Parathyroid adenoma (tissue), 2 donors: ENCODE data around the gene CCT6B.

Experiments
- H2AFZ ChIP-seq: fragments of 300-600 bp; sonication (generic); one replicate; pipeline ENCODE4 v1.7.0; 2017; ENCODE audit warnings: antibody characterized with exemption, mild to moderate bottlenecking
- H3K27ac ChIP-seq: fragments of 300-600 bp; sonication (generic); one replicate; pipeline ENCODE4 v1.7.0; 2017
- H3K27me3 ChIP-seq: fragments of 300-600 bp; sonication (generic); one replicate; pipeline ENCODE4 v1.7.0; 2017; ENCODE audit warnings: low read length; ENCODE audit not compliant: control insufficient read depth, insufficient read depth
- H3K36me3 ChIP-seq: fragments of 300-600 bp; sonication (generic); one replicate; pipeline ENCODE4 v1.7.0; 2017; ENCODE audit warnings: low read length; ENCODE audit not compliant: control insufficient read depth, insufficient read depth
- H3K4me1 ChIP-seq: fragments of 300-600 bp; sonication (generic); one replicate; pipeline ENCODE4 v1.7.0; 2017; ENCODE audit warnings: control low read depth
- H3K4me2 ChIP-seq: fragments of 300-600 bp; sonication (generic); one replicate; pipeline ENCODE4 v1.7.0; 2017; ENCODE audit warnings: low read length
- H3K4me3 ChIP-seq: fragments of 300-600 bp; sonication (generic); one replicate; pipeline ENCODE4 v1.7.0; 2017; ENCODE audit warnings: low read depth, low read length
- H3K79me2 ChIP-seq: fragments of 300-600 bp; sonication (generic); one replicate; pipeline ENCODE4 v1.7.0; 2017; ENCODE audit warnings: control low read depth
- H3K9ac ChIP-seq: fragments of 300-600 bp; sonication (generic); one replicate; pipeline ENCODE4 v1.7.0; 2017; ENCODE audit warnings: mild to moderate bottlenecking
- H3K9me3 ChIP-seq: fragments of 300-600 bp; sonication (generic); one replicate; pipeline ENCODE4 v1.7.0; 2017; ENCODE audit warnings: low read length; ENCODE audit not compliant: control insufficient read depth
- TF ChIP-seq, protein P1 (sequence below): fragments of 300-600 bp; sonication (generic); IDR thresholded peaks from one replicate; pipeline ENCODE4 v1.7.0; 2017; ENCODE audit warnings: antibody characterized with exemption, mild to moderate bottlenecking
- donor health status: primary hyperparathyroidism.

CCT6B gene

DNA sequence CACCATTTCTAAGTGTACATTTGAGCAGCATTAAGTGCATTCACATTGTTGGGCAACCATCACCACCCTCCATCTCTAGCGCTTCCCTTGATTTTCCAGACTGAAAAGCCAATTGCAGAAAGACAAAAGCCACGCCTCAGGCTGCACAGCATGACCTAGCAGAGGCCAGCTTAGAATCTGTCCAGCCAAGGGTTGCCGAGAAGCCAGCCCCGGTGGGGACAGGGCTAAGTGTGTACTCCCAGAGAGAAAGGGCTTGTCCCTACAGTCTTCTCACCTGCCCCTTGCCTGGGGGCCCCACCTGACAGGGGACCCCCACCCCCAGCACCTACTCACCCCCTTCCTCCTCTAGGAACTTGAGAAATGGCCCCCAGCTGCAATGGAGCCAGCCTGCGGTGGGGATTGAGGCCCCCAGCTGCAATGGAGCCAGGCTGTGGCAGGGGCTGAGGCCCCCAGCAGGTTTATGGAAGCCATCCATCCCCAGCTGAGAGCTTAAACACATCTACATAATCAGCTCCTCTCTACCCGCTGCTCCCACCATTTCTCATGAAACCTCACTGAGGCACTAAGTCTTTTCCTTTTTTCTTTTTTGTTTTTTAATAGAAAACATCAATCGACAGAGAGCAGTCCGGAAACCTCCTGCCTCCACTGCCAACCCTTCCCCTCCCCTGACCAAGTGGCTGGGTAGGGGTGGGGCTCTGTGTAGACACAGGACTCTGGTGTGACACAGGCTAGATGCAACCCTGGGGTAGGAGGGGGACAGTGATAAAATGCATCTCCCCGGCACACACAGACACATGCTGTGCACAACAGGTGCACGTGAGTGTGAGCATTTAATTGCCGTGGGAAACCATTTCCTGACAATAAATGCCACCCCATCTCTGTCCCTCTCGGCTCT is 77.9 kb downstream of the CCT6B start:
- Histone ChIP-seq H3K27me3 (peaks cover 3% of the 10 kb centered on the region), H3K4me1 (no peaks in the 10 kb centered on the region), H3K9ac (no peak overlapping the region), H3K4me3 (no peak overlapping the region), H3K4me2 (no peak overlapping the region), H3K36me3 (no peaks in the 10 kb centered on the region), H3K27ac (no peak overlapping the region), H3K9me3 (no peaks in the 10 kb centered on the region), H3K79me2 (no peaks in the 10 kb centered on the region), H2AFZ (no peak overlapping the region)
- TF ChIP-seq, protein P1, sequence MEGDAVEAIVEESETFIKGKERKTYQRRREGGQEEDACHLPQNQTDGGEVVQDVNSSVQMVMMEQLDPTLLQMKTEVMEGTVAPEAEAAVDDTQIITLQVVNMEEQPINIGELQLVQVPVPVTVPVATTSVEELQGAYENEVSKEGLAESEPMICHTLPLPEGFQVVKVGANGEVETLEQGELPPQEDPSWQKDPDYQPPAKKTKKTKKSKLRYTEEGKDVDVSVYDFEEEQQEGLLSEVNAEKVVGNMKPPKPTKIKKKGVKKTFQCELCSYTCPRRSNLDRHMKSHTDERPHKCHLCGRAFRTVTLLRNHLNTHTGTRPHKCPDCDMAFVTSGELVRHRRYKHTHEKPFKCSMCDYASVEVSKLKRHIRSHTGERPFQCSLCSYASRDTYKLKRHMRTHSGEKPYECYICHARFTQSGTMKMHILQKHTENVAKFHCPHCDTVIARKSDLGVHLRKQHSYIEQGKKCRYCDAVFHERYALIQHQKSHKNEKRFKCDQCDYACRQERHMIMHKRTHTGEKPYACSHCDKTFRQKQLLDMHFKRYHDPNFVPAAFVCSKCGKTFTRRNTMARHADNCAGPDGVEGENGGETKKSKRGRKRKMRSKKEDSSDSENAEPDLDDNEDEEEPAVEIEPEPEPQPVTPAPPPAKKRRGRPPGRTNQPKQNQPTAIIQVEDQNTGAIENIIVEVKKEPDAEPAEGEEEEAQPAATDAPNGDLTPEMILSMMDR = no peak

DNA sequence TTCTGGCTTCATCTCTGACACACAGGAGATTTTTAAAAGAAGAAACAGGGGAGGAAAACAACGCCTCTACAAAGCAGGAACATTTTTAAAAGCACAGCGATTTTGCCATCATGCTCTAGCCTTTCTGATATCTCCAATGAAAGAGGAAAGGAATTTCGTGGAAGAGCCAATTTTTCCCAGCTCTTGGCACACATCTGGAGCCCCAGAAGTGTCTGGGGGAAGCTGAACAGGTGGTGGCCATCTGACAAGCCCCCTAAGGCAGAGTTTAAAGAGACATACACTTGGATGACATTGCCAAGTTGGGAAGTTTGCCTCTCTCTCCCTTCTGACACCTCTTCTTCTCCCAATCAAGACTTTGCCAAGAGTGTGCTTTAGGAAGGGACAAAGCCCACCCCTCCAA is 82.1 kb downstream of the CCT6B start:
- H3K27ac ChIP-seq = no peak overlapping the region
- H3K36me3 ChIP-seq = no peaks in the 10 kb centered on the region
- TF ChIP-seq, protein P1 = no peak
- peaks cover 3% of the 10 kb centered on the region for H3K27me3 ChIP-seq
- no peak overlapping the region for H3K4me3 ChIP-seq
- H3K9me3 ChIP-seq = no peaks in the 10 kb centered on the region
- H3K9ac ChIP-seq = no peak overlapping the region
- no peak overlapping the region for H3K4me2 ChIP-seq
- H3K4me1 ChIP-seq = no peaks in the 10 kb centered on the region
- H2AFZ ChIP-seq = no peak overlapping the region
- H3K79me2 ChIP-seq = no peaks in the 10 kb centered on the region
